ENCODE results near the gene PDGFA.

GRCh38 chr7:486216-486743 lies 33.4 kb downstream of the PDGFA start:
- no peak for TF ChIP-seq EZH2phosphoT487 (IDR thresholded peaks at IDR 0.05; ENCODE audit: borderline replicate concordance, low read depth, low read length)
- TF ChIP-seq CTCF (conservative IDR thresholded peaks at IDR 0.05; ENCODE audit: low read length): no peak
